Suprapubic skin (tissue), 3 donors: Measurements from ENCODE around the gene OTOG.

ENCODE experiments used
- CTCF ChIP-seq, 2 donors: fragments of 200-600 bp in 1 of 2; fragments of 450-650 bp in 1 of 2; sonication (generic) in 1 of 2; IDR thresholded peaks; one replicate each; pipeline ENCODE4 v1.5.1; 2016 to 2019; ENCODE audit warnings: antibody characterized with exemption in 2 of 2, mild to moderate bottlenecking in 1 of 2, moderate library complexity in 1 of 2
- POLR2AphosphoS5 ChIP-seq, 3 donors: sonication (generic); formaldehyde crosslinking; IDR thresholded peaks; one replicate each; pipeline ENCODE4 v1.6.1; 2017; ENCODE audit warnings: antibody characterized with exemption in 3 of 3

GRCh38 chr11:17601256-17601671 is 54.2 kb downstream of the OTOG start:
- TF ChIP-seq CTCF (IDR thresholded peaks at IDR 0.05) (no peak), POLR2AphosphoS5 (IDR thresholded peaks at IDR 0.05) (no peak)
